CD4-positive, alpha-beta T cell treated with Interleukin-17A for 1 hour (primary cell): ENCODE results near the gene ZBTB25.

Source experiments
- DNase-seq: peaks from one replicate; pipeline ENCODE4 v3.0.0-alpha.2; 2020

Gene ZBTB25

DNA sequence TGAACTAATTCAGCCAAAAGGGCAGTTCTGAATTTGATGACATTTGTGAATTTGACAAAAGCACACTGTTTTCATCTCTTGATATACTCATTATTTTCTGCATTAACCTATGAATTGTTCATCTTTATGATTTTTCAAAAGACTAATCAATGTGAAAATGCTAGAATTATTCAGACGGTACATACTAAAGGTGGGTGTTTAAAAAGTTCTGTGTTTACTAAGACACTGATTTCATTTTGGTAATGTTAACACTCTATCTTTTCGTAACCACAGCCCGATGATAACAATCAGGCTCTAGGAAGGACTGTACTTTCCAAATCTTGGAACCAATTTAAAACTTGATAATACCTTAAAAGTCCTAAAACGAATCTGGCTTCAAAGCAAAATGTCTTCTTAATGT lies 28.9 kb downstream of the ZBTB25 start:
- DNase-seq: no peak

GRCh38 chr14:64474041-64474440 lies 29.6 kb downstream of the ZBTB25 start:
- DNase-seq: no peak

DNA sequence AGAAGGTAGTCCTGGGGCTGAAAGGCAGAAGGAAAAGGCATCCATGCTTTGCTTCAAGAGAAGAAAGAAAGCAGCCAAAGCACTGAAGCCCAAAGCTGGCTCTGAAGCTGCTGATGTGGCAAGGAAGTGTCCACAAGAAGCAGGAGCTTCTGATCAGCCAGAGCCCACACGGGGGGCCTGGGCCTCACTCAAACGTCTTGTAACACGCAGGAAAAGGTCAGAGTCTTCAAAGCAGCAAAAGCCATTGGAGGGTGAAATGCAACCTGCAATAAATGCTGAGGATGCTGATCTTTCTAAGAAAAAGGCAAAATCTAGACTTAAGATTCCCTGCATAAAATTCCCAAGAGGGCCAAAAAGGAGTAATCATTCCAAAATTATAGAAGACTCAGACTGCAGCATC lies 35.2 kb downstream of the ZBTB25 start:
- no peak for DNase-seq

DNA sequence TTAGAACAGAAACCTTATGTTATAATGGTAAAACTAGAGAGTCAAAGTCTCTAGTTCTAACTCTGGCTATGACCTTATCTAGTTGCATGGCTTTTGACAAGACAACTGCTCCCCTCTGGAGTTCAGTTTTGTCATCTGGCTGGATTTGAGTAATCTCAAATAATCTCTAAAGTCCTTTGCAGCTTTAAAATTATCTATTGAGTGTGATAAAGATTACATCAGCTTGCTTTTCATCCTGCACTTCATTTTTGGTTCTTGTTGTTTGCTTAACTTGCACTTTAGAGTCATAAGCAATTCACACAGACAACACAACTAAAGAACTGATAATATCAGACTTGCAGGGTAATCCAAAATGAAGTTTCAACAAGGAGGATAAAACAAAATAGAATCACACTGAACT lies 36.1 kb downstream of the ZBTB25 start:
- DNase-seq: no peak

DNA sequence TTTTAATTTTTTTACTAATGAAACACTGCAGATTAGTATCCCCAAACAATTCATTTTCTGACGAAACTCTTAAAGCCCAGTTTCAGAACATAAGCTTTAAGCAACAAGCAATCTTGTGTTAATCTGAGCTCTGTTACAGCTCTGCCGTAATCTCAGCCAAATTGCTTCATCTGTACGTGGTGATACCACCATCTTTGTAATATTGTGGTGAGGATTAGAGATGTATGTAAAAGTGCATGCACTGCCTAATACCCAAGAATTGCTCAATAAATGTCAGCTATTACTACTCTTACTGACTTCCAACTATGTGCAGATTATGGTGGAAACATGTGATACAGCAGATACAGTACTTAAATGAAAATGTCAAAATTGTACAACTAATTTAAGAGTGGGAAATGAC lies 36.5 kb downstream of the ZBTB25 start:
- no peak for DNase-seq

- no peak for DNase-seq
These were observed 37.6 kb downstream of the ZBTB25 start for GRCh38 chr14:64465831-64466554.

GRCh38 chr14:64465191-64465822 lies 38.3 kb downstream of the ZBTB25 start, which contains the start of gene AKAP5:
Gene AKAP5, plus strand, starts transcription at chr14:64465499. Its CDS starts 2,896 bp downstream, at chr14:64468395.
- DNase-seq: peak; percentile 76

DNA sequence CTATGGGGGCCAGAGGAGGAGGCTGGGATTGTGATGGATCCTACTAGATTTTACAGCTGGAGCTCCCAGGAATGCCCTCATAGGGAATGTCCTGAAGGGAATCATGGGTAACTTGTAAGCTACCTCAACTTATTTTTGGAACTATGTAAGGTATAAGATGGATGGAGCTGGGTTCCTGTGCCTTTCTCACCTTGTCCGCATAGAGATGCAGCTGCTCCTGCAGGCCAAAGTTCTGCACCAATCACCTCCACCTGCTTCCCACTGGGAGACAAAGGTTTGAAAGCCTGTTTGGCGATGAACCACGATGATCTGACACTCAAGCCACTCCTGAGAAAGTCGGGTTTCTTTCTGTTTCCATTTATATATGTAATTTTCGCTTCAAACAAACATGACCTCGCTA lies 39.0 kb downstream of the ZBTB25 start:
- DNase-seq: no peak

- no peak for DNase-seq
These were observed 39.8 kb downstream of the ZBTB25 start for GRCh38 chr14:64463873-64464272.

DNA sequence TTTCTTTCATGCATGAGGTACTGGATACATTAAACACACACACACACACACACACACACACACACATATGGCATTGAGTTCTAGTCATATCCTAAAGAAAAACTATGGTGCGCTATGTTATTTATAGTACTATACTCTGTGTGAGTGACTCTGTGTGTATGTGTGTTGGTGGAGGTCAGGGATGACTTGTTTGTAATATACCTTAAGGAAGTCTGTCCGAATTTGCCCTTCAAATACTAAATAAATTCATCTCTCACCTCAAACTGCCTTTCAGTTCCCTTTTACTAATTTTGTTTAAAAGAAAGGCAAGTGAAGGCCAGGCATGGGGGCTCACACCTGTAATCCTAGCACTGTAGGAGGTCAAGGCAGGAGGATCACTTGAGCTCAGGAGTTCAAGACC lies 40.4 kb downstream of the ZBTB25 start:
- no peak for DNase-seq

DNA sequence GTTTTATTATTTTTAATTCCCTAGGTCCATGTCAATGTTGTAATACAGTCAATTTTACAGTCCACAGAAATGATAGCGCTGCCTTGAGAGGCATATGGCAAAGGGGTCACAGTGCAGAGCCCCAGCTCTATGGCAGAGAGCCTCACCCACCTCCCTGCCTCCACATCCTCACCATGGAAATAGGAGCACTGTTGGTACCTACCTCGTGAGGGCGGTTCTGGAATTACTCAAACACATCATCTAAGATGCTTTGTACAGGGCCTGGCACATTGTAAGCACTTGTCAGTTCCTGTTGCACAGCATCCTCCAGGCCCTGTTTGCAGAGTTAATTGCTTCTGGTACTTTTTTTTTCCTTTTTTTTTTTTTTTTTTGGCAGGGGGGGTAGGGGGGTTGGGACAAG lies 42.4 kb downstream of the ZBTB25 start:
- no peak for DNase-seq

DNA sequence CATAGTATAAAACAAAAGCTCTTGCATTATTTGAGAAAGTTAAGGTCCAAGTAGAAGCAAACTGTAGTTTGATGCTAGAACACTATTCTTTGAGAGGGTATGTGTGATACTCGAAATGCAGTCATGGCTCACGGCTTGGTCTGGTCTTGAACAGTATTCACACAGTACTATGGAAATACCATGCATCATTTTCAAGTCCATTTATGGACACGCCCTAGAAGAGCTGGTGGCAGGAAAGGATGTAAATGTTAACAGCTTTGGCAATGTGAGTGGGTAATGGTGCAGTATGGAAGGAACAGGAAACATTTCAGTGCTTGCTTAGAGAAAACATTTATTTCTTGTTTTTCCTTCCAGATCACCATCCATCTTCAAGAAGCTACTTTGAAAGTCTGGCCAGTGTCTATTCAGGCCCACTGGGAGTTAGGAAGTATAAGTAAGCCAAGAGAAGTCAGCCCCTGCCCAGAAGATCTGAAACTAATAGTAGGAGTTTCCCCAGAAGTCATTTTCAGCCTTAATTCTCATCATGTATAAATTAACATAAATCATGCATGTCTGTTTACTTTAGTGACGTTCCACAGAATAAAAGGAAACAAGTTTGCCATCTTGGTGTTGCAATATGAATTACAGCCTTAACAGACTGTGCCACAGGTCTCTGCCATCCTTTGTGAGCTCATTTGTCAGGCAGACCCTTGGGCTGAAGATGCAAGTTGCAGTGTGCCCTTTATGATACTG lies 44.1 kb downstream of the ZBTB25 start:
- DNase-seq: no peak

- DNase-seq: no peak
These were observed 49.0 kb downstream of the ZBTB25 start for GRCh38 chr14:64454671-64455070.

- no peak for DNase-seq
These were observed 53.4 kb downstream of the ZBTB25 start for GRCh38 chr14:64450255-64450654.

- peak; percentile 34 for DNase-seq
These were observed 55.6 kb downstream of the ZBTB25 start for GRCh38 chr14:64447876-64448670.

GRCh38 chr14:64444984-64445845 lies 58.4 kb downstream of the ZBTB25 start:
- DNase-seq: peak; percentile 76

DNA sequence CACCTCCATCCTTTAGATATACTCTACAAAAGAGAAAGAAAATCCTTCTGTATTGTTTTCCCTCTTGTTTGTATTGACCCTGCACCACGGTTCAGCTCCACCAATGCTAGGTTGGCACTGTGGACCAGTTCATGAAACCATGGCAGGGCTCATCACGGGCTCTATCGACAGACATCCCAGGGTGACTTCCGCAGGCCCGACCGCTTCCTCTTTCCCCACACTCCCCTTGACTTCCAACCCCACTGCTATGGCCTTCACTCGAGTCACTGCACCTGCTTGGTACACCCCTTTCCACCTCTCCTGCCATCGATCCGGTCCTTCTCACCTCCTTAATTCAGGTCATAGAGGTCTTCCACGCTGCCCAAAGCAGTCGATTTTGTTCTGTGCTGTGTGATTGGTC lies 59.5 kb downstream of the ZBTB25 start:
- DNase-seq: no peak

- no peak for DNase-seq
These were observed 61.2 kb downstream of the ZBTB25 start for GRCh38 chr14:64442300-64442988.

- no peak for DNase-seq
These were observed 63.1 kb downstream of the ZBTB25 start for GRCh38 chr14:64440494-64440893.

DNA sequence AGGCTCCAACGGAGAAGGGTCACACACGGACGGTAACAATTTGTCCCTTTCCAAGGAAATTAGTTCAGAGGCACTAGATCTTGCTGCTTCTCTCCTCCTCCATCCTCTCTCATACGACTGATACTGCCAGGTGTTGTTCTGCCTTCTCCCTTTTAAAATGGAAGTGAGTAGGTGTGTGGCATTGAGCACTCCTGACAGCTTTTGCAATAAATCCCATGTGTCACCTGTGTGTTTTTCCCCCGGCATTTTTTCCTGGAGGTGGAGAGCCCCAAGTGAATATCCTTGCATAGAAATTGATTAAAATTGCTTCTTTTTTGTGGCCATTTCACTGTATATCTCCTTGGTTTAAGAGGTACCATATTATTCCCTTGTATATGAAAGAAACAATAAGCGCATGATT lies 64.5 kb downstream of the ZBTB25 start:
- DNase-seq: no peak

- no peak for DNase-seq
These were observed 65.3 kb downstream of the ZBTB25 start for GRCh38 chr14:64438181-64438841.
